Measurements from ENCODE around the gene MBNL2.

- TF ChIP-seq POLR2A (IDR thresholded peaks at IDR 0.05; ENCODE audit: low read depth, low read length) (no peak), POLR2AphosphoS5 (IDR thresholded peaks at IDR 0.05; ENCODE audit: low read depth, low read length) (no peak)
Observed at GRCh38 chr13:97262058-97262457, 39.9 kb downstream of the MBNL2 start.
